Measurements from ENCODE around the gene A1CF.

GRCh38 chr10:50796693-50797092, 88.7 kb downstream of the A1CF start:
- TF ChIP-seq CTCF (conservative IDR thresholded peaks at IDR 0.05; ENCODE audit: low read depth in 2 of 2) (no peak), NANOG (IDR thresholded peaks at IDR 0.05; ENCODE audit: borderline replicate concordance) (no peak), JUNB (IDR thresholded peaks at IDR 0.05; ENCODE audit: unreplicated experiment) (no peak), POLR2AphosphoS5 (IDR thresholded peaks at IDR 0.05; ENCODE audit: low read depth) (no peak), EZH2phosphoT487 (IDR thresholded peaks at IDR 0.05; ENCODE audit: unreplicated experiment) (no peak), CREB1 (CRISPR knock-in tag; IDR thresholded peaks at IDR 0.05; ENCODE audit: low read depth) (no peak), EZH2 (IDR thresholded peaks at IDR 0.05; ENCODE audit: low read depth, unreplicated experiment) (no peak), REST (IDR thresholded peaks at IDR 0.05; ENCODE audit: unreplicated experiment) (no peak), STAT1 (IDR thresholded peaks at IDR 0.05; ENCODE audit: unreplicated experiment) (no peak), ETS1 (IDR thresholded peaks at IDR 0.05) (no peak), ZNF114 (CRISPR knock-in tag; IDR thresholded peaks at IDR 0.05) (no peak)
